Dermis microvascular lymphatic vessel endothelial cell (primary cell): ENCODE data around the gene ILDR2. TPM values are rescaled to one million over a fixed set of nuclear protein-coding genes. Genes with fewer than 3 reads are reported as not detected.

Experiments
- DNase-seq, 2 donors: peaks; one replicate each; pipeline versions ENCODE4 v3.0.0 to v3.0.0-alpha.2; 2010; ENCODE audit warnings: low read depth in 2 of 2
- total RNA-seq: library from RNA; depleted of rRNA; stranded (reverse); fragments of >200 nt; gene quantifications from 2 replicates; pipeline ENCODE4 v1.2.1, GENCODE V29; 2014

The ILDR2 gene
- total RNA-seq, 1 donor from 2014 or later: not detected

DNA sequence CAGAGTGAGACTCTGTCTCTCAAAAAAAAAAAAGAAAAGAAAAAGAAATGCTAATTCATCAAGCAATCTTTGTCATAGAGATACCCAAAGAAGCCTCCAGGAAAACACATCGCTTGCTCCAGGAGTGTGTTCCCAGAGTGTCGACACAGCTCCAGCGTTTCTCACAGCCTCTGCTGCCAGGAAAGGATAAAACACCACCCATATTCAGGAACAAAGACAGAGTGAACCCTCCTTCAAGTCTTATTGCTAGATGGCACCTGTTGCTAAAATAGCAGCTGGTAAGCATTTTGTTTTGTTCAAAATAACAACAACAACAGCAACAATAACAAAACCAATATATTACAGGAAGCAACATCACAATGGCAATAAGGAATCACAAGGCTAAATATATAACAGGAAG, 3.1 kb downstream of the ILDR2 start:
- DNase-seq: no peak

DNA sequence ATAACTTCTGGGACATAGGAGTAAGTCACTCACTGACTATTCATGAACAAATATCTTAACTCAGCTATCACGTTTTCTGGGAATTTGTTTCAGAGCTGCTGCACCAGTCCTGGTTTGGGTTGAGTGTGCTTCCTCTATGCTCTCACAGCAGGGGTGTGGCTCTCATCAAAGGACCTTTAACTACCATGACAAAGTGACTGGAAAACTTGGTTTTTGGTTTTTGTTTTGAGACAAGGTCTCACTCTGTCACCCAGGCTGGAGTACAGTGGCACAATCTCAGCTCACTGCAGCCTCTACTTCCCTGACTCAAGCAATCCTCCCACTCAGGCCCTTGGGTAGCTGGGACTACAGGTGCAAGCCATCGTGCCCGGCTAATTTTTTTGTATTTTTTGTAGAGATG, 4.1 kb downstream of the ILDR2 start:
- no peak for DNase-seq

DNA sequence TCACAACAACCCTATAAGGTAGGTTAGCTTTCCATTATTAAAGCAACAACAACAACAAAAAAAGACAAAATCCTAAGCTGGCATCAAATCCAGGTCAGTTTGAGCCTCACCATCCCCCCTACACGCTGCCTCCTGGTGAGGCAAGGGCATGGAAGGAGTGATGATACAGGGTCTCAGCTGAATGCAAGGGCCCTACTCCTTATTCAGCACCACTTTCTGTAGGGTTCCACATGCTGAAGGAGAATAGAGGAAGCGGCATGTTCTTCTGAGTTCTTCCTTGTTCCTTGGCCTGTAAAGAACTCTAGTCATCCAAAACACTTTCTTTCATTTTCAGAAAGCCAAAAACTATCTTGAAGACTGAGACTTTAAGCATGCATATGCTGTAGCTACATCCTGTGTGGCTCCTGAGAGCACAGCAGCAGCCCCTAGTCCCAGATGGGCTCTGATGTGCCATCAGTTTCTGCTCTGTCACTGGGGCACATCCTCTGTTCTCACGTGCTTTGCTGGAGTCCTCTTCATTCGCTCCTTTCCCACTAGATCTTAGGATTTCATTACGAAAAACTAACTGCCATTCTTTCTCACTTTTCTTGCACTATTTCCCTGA, 6.2 kb downstream of the ILDR2 start:
- no peak for DNase-seq

DNA sequence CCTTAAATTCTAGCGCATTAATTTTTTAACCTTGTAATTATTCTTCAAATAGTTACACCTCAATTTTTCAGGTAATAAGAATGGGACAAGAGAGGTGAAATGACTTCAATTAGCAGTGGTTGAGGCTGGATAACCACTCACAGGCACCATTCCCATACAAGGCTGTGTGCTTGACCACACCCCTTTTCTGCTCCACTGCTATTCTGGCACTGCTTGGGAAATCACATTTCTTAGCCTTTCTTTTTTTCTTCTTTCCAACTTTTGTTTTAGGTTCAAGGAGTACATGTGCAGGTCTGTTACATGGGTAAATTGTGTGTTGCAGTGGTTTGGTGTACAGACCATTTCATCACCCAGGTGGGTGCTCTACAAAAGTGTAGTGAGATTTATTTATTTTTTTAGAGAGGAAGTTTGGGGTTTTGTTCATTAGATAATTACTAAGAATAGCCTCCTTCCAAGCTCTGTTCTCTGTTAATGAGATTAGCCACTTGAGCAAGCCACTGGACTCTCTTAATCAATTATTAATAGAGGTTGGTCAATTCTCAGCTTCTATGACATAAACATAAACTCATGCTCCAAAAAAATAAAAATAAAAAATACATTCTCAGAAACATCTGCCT, 14.4 kb downstream of the ILDR2 start:
- DNase-seq: no peak

DNA sequence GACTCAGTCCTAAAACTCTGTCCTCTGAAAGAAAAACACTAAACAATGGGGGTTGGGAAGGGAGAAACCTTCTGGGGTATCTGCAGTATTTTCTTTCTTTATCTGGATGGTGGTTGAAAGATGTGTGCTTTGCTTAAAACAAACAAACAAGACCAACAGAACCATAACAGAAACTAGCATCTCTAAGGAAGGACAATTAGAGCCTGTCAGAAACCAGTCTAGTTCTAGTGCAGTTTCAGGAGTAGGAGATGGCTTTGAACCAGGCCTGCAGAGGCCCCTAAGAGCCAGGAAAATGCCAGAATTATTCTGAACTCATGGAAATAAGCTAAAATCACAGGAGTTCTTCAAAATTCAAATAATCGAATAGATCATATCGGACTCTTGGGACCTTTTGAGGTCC, 18.5 kb downstream of the ILDR2 start:
- no peak for DNase-seq

DNA sequence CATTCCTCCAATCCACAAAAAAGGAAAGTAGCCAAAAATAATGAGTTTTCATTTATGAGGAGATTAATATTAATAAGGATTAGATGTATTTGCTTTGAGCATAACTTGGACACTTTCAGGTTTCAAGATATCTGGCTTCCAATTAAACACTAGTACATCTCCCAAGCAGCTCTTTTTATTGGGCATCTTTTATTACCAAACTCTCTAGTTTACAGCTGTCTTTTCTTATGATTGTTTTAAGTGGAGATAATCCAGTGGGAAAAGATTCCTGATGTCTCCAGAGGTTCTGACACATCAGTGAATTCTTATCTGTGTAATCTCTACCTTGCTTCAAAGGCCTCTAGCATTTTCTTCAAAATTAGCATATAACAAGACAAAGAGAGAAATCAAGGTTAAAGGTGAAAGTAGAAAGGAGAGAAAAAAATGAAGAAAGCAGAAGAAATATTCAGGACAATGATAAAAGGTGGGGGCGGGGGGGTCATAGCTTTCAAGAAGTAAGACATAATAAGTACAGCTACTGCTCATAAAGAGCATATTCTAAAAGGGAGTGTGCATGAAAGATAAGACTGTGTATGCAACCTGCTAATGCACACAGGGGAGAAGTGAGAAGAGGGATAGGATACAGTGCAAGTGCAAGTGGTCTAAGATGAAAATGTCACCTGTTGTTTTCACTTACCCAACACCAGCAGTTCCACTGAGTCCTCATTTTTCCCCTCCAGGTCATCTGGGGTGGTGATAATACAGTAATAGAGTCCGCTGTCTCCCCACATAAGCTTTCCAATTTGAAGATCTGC, 19.1 kb downstream of the ILDR2 start:
- no peak for DNase-seq

DNA sequence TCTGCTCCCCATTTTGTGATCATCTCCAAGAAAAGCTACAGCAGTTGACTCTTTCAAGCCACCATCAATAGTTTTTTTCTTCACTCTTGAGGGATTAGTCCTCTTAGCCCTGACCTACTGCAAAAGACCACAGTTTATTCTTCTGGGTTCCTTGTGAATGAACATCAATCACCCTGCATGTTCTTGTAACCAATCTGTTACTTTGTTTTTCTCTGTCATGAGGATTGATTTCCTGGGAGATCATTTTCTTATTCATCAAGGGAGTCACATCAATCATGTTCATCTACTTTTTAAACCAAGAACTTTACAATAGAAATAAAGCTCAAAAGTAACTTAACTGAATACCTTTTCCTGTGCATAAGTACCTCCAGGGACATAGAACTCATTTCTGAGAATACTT, 21.8 kb downstream of the ILDR2 start:
- DNase-seq: no peak

DNA sequence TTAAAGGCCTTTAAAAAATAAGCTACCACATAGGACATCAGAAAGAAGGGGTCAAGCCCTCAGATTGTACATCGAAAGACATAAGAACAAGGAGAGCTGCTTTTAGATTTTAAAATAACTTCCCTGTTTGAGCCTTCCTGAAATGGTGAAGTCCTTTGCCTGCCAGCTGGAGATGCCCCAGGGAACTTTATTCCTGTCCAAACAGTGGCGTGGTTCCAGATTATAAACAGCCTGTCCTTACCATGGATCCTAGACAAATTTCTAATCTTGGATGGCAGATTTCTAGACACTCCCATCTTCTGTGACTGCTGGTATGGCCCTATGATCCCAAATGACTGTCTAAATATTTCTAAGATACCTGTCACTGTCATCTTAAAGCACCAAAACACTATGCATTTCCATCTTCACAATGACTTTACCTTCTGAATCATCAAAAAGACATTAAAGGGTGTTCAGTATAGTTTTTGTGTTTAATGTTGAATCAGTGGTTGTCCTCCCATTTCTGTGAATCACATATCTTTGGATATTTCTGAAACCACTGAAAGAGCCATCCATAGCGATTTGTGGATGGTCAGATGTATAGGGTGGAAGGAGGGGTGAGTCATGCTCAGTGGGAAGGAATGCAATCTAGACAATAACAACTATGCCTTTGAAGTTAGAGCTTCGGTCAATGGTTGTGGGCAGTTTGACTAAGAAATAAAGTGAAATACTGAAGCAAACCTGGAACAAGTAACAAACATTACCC, 23.2 kb downstream of the ILDR2 start:
- no peak for DNase-seq

DNA sequence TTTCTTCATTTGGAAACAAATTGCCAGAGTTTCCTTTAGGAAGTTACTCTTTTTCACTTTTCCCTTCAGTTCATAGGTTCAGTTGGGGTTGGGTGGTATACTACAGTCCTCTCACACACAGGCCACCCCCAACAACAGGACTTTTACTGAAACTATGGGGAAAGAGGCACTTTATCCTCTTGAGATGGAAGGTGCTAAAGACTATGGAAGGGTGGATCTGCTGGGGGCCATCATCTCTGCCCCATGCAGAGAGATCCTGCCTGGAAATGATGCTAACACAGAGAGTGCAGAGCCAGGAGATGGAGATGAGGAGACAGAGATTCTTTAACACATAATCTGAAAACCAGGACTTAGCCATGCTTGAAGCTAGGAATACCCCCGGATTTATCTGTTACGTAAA, 24.3 kb downstream of the ILDR2 start:
- DNase-seq: no peak

DNA sequence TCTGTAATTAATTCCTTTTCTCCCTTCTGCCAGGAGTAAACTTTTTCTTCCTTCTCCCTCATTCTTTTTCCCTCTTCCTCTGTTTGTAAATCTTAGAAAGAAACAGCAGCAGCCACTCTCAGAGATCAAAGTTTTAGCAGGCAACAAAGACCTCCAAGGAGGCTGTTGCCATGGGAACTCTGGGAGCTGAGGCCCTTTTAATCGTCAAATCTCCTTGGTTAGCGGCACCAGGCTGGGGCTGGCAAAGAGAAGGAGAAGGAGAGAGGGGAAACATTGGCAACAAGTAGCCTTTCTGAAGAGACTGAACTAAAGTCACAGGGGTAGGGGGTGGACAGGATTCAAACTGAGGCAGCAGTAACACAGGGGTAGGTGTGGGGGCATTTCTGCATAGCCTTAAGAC, 25.2 kb downstream of the ILDR2 start:
- no peak for DNase-seq

DNA sequence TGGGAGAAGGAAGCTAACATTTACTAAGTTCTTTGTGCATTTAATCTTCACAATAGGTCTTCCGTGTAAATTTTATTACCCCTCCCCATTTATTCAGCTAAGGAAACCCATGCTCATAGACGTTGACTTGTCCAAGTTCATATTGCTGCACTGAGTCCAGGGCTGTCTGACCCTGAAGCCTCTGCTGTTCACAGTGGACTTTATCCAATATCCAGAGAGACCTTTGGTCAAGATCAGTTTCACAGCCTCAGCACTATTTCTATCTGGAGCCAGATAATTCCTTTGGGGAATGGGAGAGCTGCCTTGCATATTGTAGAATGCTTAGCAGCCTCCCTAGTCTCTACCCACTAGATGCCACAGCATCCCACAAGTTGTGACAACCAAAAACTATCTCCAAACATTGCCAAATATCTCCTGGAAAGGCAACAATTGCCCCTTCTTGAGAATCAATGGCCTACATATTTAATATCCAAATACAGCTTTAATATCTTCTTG, 26.4 kb downstream of the ILDR2 start:
- DNase-seq: no peak

DNA sequence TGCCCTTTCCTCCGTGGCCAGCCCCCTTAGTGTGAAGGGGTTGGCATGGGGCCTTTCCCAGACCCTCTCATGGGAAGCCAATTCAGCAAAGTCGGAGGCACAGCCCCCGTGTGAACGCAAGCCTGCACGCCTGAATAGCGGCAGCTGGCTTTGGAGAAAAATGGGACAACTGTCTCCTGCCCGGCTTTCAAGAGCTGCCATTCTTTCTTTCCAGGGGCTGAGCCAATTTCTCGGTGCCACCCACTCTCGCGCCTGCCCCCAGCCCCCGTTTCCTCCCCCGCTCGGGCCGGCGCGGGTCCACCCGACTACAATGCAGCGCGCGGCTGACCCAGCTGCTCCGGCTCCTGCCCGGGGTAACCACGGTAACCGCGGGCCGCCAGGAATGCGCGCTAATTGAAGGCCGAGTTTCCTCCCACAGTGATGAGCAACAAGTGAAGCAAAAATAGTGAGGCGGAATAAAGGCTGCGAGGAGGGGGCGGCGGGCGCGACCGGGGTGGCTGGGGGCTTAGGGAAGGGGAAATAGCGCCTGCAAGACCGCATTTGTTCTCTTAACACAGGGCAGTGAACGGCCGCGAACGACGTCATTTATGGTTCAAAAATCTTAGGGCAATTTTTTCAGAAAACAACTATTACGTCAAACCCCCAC, 27.8 kb downstream of the ILDR2 start:
- DNase-seq: peak in 1 of 2 donors; percentile 12

DNA sequence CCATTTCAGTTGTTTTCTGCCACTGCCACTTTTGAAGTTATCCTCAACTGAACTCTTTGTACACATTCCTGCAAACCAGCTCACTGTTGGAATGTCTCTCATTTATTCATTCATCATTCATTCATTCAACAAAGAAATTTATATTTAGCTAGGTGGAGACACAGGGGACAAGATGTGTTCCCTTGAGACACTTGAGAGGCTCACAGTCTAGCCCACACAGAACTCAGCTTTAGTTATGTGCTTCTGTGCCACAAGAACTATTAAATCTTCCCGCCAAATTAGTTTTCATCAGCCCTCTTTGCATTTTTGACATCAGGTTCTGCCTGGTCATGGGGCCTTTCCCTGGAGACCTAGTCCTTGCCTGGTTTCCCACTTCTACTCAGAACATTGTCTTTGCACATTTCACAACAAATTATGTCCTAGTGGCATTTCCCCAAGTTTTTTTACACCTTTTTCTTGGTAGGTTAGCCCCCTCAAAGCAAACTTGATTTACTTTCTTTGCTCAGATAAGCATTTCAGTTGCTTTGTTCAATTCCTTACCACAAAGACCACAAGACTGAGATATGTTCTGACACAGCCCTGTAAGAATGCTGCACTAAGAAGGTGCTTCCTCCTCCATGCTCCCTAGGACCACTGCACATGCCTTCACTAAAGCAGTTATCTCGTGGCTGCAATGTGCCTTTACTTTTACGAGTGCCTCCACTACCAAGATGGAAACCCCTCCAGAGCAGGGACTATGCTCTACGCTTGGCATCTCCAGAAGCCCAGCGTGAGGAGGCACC, 31.0 kb downstream of the ILDR2 start:
- DNase-seq: no peak

DNA sequence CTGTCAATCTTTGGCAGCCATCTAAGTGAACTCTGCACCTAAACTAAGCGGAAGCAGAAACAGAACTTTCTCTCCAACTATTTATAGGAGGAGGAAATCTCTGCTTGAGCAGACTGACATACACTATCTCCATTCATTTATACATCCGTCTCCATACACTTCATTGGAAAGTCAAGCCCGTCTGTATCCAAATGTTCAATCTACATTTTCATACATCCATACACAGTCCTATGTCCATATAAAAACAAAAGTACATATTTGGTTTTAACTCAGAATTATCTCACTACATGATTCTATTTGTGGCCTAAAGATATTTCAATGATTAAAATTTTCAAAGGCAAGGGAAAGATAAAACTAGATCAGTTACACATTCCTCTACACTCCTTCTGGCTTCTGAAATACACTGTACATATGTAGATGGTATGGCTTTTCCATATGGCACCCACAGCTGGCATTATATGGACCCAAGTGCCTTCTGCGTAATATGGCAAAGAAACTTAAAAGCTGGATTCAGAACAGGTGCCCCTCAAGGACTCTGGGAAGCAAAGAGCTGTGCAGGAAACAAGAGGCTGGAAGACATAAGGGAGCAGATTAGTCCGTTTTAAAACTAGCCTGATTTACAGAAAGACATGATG, 35.5 kb downstream of the ILDR2 start:
- no peak for DNase-seq

DNA sequence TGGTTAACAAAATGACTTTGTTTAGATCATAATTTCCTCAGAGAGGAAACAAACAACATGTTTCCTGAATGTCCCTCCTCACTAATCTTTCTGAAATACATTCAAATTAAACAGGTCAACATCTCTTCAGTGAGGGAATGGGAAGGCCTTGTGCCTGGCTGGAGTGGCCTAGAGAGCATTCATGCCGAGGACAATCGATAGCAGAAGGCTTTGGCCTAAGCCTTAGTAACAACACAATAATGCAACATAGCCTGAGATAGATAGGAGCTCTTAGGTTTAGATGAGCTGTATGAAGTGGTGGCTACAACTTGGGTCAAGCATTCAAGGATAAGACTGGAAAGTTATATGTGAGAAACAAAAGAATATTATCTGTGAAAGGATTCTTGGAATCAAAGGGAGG, 37.4 kb downstream of the ILDR2 start:
- no peak for DNase-seq

DNA sequence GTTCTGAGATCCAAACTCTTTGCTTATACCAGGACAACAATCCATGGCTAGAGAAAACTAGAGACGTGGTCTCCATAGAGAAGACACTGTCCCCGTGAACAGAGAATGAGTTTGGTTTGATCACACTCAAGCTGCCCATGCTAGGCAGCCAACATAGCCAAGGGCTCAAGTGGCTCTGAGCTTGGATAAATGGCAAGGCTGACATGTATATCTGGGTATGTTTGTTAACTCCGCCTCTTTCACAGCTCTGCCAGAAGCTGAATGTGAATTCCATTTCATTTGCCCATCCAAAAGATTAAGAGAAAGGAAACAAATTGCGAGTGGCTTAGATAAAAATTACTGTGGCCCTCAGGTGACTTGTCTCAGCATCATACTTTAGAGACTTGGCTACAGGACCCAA, 38.0 kb downstream of the ILDR2 start:
- DNase-seq: no peak

DNA sequence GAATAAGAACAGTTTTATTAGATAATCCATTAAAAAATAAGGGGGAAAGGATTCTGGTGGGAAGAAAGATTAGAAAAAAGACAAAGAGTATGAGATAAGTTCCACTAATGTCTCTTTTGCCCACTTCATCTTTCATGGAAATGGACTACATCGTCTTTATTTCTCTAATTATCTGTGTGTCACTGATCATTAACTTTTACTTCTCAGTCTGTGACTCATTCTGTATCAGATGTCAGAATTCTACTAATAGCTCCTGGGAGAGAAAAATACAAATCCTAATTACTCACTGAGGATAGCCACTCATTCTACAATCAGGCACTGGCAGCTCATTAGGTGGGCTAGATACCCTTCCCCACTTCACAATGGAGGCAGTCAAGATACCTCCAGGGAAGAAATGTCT, 41.7 kb downstream of the ILDR2 start:
- DNase-seq: no peak

DNA sequence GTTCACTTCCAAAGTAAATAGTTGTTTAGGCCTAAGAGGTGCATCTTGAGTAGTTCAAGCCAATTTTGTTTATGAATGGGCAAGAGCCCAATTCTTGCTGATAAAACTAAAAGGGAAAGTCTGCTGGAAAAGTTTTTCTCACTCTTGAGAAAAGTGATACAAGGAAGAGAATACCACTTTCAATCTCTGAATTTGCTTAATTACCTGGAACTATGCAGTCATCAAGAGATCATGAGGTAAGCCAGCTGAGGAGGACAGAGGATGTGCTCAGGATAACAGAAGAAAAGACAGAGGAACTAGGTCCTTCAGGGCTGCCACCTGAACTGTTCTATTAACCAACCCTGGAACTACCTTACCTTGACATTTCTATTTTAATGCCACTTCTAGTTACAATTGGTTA, 42.2 kb downstream of the ILDR2 start:
- no peak for DNase-seq

DNA sequence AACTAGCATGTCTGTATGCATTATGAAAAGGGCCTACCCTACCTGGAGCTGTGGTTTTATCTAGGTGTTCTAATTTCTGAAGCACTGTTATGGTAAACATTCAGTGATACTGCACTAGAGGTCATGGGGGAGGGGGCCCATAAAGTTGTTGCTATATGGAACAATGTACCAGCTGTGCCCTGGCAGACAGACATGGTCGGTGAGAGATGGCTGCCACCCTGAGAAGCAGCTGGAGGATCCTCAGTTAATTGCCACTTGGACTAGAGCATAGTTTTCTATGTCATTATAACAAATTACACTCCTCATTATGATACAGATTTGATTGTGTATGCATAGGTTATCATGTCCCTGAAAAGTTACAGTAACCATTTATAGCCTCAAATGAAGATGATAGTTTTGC, 45.4 kb downstream of the ILDR2 start:
- no peak for DNase-seq

DNA sequence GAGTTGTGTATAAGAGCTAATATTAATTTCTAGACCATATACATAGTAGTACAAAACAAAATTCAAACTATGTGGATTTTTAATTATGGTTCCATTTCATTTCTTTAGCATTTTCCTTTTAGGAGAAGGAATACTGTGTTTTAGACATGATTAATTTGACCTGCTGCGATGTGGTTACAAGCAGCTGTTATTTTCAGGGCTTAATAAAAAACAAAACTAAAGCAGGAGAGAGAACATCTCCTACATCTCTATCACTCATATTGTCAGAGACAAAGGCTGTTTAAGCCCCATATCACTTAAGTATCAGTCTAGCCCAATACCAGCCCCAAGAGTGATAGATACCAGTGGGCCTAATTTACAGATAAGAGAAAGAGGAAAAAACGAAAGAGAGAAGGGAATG, 47.6 kb downstream of the ILDR2 start:
- DNase-seq: no peak
